HG03135 (cell line): ENCODE results near the gene RUNX2.

Experiments used
- ATAC-seq: cut with Tn5 transposase; IDR thresholded peaks from one replicate; pipeline ENCODE4 v1.9.1; 2021; ENCODE audit warnings: mild to moderate bottlenecking, moderate library complexity; ENCODE audit not compliant: unreplicated experiment

RUNX2 gene

DNA sequence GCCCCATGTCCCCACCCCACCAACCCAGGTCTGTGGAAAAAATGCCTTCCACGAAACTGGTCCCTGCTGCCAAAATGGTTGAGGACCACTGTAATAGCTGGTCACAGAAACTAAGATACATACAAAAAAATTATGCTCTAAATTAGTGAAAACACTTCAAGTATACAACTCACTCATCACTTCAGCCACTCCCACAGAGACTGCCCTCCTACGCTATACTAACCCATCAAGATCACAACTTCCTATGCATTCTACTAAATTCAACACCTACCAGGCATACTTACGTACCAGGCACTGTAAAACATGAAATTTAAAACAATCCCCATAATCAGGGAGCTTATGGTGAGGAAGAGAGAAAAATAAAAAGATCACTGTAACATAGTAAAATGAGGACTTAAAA, 22.9 kb downstream of the RUNX2 start:
- no peak for ATAC-seq

DNA sequence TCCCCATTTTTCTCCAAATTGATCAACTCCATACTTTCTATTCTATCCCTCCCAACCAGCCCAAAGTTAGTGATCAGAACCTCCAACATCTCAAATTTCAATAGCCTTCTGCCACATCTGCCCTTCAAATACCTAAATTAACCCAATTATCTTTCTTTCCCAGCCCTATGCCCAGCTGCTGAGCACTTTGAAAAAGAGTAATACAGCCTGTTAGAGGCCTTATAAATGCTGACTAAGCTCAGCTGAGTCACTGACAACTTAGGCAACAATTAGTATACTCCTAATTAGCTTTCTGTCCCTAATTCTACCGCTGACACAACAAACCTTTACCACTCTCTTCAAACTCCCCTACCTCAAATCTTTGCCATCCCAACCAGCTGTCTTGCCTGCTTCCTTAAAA, 23.5 kb downstream of the RUNX2 start:
- no peak for ATAC-seq

DNA sequence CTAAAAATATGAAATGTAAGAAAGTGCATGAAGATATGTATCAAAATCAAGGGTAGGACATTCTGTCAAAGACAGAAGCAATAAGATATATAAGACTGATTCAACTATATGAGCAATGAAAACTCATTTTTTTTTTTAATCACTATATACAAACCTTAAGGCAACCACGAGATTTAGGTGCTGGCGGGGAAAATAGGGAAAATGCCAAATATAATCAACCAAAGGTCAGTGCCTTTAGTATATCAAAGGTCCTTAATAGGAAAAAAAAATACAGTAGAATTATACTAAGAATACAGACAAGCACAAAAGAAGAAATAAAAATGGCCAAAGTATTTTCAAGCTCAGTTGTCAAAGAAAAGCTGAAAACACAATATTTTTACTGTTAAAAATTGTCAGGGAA, 25.5 kb downstream of the RUNX2 start:
- ATAC-seq: no peak

DNA sequence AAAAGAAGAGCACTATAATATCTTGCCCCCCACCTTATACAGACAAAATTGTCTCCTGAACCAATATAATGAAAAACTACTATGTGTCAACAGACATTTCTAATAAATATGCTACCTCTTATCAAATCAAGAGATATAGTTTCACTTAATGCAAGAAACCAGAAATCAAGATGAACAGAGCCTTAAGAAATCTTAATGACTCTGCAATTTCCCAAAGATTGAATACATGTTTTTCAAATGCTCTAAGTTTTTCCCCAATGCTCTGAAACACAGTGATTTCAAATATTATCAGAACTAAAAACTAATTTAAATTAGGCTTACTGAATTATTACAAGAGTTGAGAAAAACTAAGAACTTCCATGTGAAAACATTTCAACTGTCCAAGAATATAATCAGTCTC, 36.3 kb downstream of the RUNX2 start:
- ATAC-seq: no peak

DNA sequence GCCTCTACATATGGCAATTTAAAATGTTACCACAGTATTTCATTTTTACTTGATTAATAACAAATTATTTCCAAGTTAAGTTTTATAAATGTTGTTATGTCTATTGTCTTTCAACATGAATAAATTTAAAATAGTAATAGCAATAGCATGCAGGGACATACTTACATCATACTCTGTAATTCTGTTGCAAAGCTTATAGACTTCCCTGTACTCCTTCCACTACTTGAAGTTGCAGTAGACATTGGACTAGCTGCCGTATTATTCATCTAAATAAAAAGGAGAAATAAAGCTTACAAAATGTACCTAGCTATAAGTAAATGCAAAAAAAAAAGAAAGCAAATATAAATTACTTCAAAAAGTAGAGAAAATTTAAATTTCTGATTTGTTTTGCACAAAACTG, 36.9 kb downstream of the RUNX2 start:
- no peak for ATAC-seq

DNA sequence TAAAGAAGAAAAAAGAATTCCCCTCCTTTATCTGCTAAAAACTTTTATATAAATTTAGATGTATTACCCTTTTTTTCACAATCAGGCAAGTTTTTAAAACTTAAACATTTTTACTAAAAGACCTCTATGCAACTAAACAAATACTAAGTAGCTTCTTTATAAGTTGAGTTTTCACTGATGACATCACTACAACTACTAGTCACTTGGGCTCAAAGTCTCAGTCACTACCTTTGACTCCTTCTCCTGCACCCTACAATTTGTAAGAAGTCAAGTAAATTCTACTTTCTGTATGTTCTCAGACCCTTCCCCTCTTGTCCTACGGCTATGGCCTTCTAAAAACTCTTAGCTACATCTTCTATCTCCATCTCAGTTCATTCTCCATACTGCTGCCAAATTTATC, 38.4 kb downstream of the RUNX2 start:
- no peak for ATAC-seq

DNA sequence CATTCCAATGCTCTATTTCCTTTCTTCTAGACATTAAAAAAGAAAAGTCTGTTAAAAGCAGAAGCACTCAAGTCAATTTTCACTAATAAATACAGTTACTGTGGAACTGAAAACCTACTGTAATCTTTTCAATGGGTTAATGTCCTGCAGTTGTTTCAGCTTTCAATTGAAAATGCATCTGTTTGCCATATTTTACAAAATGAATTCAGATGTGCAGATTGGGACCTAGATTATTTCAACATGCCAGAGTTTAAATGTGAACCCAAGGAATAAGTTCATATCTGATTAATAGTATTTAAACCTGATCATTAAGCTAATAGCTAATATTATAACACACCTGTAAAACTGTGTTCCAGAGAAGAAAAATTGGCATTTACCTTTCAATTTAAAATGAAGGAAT, 39.9 kb downstream of the RUNX2 start:
- no peak for ATAC-seq

DNA sequence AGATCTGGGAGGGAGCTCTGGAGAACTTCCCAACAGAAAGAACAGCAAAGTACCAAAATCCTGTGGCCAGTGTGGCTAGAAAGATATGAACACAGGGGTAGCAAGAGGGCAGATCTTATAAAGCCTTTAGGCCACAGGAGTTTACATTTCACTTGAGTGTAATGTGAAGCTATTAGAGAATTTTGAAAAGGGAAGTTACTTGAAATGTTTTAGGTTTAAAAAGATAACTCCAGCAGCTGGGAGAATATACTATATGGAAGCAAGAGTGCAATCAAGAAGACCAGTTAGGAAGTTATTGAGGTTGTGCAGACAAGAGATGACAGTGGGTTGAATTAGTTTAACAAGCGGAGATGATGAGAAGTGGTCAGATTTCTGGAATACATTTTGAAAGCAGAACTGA, 41.7 kb downstream of the RUNX2 start:
- ATAC-seq: no peak

DNA sequence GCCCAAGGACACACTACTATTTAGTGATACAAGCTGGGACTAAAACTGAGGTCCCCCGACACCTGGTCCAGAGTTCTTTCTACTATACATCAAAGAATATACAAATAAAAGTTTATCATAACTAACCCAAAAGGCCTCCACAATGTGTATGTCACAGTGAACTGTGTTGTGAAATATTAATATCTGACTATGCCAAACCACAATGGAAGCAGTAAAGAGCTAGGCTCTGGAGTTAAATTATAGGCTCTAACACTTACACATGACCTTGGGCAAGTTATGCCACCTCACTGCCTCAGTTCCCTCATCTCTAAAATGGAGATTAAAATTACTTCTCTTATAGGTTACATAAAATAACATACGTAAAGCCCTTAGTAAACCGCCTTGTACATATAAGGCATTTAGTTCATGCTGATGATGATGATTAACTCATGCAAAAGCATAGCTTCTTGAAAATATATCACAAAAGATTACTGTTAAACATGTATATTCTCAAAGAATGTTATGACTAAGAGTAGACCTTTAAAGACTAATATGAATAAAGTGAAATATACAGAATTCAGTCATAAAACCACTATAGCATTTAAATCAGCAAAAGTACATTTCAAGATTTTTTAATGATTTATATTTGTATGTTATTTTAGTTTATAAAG, 43.9 kb downstream of the RUNX2 start:
- no peak for ATAC-seq

DNA sequence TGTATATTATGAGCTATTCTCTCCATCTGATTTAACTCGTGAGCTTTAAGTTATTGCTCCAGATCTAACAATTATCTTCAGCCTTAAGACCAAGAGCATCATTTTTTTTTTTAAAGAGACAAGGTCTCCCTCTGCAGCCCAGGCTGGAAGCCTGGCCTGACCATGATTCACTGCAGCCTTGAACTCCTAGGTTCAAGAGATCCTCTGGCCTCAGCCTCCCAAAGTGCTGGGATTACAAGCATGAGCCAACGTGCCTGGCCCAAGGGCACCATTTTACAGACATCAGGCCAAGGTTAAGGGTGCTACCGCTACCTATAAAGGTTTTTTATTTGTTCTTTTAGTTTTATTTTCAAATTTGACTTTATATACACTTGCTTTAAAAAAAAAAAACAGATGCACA, 47.3 kb downstream of the RUNX2 start:
- no peak for ATAC-seq

DNA sequence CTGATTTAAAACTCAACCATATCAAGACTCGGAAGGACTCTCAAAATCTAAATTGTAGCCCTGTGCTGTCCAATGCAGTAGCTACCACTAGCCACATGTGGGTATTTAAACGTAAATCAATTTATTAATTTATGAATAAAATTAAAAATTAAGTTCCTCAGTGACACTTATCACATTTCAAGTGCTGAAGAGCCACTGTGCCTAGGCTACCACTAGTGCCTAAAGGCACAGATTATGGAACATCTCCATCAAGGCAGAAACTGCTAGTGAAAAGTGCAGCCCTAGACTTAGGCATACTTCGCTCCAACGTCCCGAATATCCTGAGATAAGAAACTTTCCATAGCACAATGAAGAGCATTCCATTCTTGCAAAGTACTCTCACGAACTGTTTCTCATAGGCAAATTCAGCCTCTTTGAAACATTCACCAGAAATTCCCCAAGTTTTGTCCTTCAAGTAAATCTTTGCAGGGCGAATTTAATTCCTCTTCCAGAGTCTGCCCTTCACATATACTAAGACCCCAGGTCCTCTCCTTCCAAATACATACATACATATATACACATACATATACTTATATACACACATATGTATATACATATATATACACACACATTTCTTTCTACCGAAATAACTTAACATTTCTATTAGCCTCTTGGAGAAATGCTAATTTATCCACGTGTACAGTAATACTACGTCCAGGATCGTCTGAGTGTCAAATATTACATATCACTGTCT, 48.3 kb downstream of the RUNX2 start:
- ATAC-seq: no peak

DNA sequence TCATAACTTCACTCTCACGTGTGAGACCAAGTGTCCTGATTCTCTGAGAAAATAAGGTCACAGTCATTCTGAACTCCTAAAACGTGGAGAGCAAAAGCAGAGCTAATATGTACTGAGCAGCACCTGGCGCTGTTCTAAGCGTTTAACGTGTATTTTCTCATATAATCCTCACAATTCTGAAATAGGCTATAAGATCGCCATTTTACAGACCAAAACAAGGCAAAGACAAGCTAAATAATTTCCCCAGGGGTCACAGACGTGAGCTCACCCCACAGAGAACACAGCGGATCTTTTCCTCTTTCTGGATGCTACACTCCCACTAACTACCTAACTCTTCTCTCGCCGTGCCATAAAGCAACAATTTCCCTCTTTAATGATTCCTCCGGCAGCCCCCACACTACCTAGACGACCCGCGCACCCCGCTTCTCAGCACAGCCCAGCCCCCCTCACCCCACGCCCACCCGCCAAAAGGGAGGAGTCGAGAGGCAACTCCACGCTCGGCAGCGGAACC, 49.0 kb downstream of the RUNX2 start:
- peak; percentile 29 for ATAC-seq

DNA sequence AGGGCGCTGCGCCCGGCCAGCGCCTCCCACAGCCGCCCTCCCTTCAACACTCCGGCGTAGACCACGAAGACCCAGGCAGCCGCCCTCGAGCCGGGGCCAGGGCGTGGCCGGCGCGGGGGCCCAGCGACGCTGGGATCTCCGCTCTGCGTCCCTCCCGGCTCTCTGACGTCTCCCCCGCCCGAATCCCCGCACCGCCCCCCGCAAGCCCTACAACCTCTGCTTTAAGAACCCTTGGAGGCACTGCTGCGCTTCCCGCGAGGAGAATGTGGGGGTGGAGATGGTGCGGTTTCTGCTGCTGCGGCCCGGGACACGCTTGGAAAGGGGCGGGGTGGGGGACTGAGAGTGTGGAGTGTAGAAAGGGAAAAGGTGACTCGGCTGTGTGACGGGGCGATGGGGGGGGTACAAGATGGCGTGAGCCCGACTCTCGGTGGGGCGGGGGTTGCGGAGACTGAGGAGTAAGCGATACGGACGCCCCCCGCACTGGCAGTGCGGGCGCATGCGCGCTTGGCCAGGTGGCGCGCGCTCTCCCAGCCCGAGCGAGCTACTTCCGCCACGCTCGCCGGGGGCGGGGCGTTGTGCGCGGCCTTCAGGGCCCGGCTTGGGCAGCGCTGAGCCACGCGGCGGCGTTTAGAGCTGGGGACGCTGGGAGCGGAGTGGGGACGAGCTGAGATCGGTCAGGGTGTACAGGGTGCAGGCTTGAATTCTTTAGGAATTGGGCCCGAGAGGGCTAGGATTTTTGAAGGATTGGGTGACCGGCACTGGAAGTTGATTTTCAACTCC, 49.6 kb downstream of the RUNX2 start, which contains the start of gene SUPT3H:
Gene SUPT3H (minus strand): TSS at position 381 of the 780 bp plus-strand sequence.
- peak; percentile 89 for ATAC-seq

DNA sequence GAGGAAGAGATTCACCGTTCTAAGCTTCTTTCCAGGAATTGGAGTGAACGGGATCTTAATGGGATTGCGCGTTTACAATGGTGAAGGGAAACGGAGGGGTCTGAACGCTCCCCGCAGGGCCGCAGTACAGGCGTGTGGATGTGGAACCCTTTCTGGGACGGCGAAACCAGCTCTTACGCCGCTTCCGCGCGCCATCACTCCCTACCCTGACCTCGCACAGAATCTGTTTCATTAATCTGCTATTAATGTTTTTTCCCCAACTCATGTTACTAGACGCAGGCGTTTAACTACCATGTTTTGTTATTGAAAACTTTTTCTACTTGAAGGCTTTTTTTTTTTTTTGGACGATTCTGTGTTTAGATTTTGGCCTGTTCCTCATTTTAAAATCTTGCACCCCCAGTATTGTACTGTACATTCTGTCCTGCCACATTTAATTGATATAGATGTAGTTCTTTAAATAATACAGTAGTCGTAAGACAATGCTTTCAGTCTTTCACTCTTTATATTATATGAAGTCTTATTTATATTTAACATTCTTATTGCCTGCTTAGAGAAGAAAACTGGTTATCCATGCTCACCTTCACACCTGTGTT, 50.3 kb downstream of the RUNX2 start:
- peak; percentile 25 for ATAC-seq

DNA sequence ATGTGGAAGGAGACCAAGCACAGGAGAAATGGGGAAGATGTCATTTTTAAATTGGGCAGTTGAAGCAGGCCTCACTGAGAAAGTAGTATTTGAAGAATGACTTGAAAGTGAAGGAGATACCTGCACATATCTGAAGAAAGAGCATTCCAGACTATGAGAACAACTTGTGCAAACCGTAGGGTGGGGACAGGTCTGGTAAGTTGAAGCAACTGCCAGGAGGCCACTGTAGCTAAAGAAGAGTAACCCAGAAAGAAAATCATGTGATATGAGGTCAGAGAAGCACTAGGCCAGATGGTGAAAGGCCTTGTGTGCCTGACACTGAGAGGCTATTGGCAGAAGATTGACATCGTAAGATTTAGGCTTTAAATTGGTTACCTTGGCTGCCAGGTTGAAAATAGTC, 54.3 kb downstream of the RUNX2 start:
- ATAC-seq: no peak

DNA sequence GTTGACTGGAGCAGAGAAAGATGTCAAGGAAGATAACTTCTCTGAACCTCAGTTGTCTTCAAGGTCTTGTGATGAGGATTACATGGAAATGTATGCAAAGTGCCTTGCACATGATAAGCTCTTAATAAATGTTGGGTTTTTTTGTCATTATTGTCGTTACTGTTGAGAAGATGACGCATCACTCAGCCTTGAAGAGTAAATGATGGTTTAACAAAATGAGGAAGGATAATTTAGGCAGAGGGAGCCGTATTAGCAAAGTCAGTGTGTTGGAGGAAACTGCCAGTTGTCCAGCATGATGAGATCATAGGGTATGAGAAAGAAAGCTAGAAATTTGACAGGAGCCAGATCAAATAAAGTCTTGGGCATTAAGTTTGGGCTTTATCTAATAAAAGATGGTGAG, 58.4 kb downstream of the RUNX2 start:
- no peak for ATAC-seq

DNA sequence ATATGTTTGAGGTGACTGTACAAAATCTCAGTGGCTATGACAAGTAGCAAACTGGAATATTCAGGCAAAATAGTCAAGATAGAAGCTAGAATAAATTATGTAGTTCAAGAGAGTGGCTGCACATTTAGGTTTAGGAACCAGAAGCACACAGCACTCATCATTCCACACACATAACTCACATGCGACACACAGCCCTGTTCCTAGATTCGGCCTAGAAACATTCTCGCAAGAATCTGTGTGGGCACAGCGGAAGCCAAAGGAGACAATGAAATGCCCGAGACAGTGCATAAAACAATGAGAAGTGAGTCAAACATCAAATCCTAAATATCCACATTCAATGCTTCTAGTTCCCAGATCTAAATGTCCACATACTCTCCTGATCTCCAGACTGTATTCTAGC, 59.1 kb downstream of the RUNX2 start:
- ATAC-seq: no peak

DNA sequence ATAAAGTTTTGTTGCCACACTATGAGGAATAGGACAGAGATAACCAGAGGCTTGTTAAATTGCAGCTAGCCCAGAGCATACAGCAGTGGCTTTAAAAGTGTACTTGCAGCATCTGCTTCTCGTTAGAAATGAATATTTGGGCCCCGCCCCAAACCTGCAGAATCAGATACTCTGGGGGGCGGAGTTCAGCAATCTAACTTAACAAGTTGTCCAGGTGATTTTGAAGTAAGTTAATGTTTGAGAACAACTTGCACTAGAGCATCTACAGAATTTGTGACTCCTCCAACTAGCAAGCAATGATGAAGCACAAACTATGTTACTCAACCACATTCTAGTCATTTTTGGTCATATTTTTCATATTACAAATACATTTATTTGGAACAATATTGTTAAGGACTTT, 60.2 kb downstream of the RUNX2 start:
- no peak for ATAC-seq

DNA sequence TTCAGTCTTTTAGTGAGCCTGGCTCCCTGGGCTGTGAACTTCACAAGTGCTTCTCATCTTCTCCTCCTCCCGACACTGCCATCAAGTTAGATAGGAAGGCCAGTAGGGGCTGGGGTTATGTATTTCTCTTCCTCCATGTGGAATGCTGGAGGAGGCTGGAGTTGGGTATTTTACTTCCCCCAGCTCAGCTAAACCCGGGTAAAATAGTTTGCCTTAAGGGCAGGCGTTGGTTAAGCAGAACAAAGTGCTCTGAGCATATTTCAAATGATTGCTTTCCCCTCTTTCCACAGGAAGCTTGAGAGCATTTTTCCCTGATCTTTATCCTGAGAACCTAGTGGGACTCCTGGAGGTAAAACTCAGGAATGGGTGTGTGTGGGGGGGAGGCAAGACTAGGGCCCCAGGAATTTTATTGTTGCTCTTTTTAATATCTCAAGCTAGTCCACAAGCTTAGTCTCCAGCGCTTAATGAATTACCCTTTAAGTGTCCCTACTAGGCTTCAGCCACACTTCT, 66.5 kb downstream of the RUNX2 start:
- ATAC-seq: no peak

DNA sequence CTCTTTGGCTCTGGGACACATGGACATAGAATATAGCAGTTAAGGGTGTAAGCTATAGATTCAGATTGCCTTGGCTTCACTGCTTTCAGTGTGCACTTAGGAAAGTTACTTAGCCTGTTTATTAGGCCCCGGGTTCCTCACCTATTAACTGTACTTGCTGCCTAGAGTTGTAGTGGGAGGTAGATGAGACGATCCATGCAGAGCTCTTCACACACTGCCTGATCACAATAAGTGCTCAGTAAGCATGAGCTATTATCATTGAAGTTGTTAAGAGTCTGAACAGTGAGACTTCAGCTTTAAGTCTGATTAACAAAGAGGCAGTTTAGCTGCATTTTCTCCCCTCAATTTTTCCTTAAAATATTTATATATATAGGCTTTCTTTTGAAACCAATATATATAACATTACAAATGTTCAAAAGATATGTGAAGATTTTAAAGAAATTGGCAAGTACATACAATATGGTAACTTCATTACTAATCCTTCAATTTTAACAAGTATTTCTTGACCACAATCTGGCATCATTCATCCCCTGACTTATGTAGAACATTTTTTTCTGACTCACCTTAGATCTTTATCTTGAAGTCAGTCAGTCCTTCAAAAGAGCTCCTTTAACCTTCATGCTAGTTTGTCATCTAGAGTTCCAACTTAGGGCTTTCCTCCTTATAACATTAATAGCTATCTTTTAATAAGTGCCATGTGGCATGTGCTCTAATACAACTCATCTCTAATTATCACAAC, 70.1 kb downstream of the RUNX2 start:
- no peak for ATAC-seq
